ENCODE results near the gene GSTM5.
"Not testable (repeated sequence)": the region's sequence is repeated elsewhere in the genome, so short reads cannot be mapped to it uniquely, and the experiment has no call there.

The GSTM5 gene

GRCh38 chr1:109711593-109712320, at the start of gene GSTM5:
TSS of gene GSTM5 (plus strand) at chr1:109712251. CDS start at chr1:109712313, 62 bp downstream.
- DNase-seq, result not testable (repeated sequence)

- no peak for DNase-seq
Measured at GRCh38 chr1:109664671-109665070, 47.4 kb upstream of the GSTM5 start.

- peak; percentile 18 to 60 (median 39) for DNase-seq
Measured at GRCh38 chr1:109667452-109668122, 44.5 kb upstream of the GSTM5 start, which contains the start of gene GSTM2. TSS of gene GSTM2 (plus strand) at chr1:109668057. CDS start at chr1:109668116, 59 bp downstream.

GRCh38 chr1:109668123-109668775, 43.8 kb upstream of the GSTM5 start:
- no peak for DNase-seq

GRCh38 chr1:109669246-109669948, 42.7 kb upstream of the GSTM5 start:
- no peak for DNase-seq

- DNase-seq, result not testable (repeated sequence)
Measured at GRCh38 chr1:109669949-109670302, 42.1 kb upstream of the GSTM5 start.

DNA sequence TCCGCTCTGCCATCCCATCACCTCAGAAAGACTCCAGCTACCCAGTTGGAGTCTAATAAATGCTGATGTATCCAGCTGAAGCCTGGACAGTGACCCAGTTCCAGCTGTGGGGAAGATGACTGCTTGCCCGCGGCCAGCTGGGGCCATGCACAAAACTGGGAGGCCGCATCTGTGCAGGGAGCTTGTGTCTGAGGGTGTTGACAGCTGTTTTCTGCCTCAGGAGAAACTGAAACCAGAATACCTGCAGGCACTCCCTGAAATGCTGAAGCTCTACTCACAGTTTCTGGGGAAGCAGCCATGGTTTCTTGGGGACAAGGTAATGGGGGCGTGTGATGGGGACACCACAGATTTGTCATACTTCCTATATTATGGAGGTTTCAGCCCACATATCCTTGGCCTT, 41.0 kb upstream of the GSTM5 start:
- no peak for DNase-seq

- not testable (repeated sequence) for DNase-seq
Measured at GRCh38 chr1:109673861-109674260, 38.2 kb upstream of the GSTM5 start.

GRCh38 chr1:109676683-109677381, 35.2 kb upstream of the GSTM5 start:
- not testable (repeated sequence) for DNase-seq

DNA sequence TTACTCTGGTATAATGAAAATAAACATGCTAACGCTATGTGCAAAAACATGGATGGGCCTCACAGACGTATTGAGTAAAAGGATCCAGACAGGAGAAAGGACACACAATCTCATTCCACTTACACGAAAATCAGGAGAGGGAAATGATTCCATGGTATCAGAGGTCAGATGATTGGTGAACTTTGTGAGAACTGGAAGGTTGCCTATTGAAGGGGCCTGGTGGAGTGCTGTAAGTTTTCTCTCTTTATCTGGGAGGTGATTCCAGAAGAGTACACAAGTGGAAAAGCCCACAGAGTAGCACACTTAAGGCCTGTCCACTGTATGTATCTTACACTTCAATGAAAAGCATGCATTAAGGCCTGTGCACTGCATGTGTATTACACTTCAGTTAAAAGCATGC, 34.6 kb upstream of the GSTM5 start:
- DNase-seq, result no peak

DNA sequence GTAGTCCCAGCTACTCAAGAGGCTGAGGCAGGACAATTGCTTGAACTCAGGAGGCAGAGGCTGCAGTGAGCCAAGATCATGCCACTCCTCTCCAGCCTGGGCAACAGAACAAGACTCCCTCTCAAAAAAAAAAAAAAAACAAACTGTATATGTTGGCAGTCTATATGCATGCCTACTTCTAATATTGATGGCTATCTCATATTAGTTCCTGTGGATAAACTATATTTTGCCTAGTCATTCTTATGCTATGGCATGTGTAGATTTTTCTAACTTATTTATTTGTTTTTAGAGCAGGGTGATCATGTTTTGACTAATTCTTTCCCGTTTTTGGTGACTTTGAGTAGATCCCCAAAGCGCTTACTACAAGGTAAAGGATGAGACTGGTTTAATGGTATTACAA, 33.4 kb upstream of the GSTM5 start:
- not testable (repeated sequence) for DNase-seq

DNA sequence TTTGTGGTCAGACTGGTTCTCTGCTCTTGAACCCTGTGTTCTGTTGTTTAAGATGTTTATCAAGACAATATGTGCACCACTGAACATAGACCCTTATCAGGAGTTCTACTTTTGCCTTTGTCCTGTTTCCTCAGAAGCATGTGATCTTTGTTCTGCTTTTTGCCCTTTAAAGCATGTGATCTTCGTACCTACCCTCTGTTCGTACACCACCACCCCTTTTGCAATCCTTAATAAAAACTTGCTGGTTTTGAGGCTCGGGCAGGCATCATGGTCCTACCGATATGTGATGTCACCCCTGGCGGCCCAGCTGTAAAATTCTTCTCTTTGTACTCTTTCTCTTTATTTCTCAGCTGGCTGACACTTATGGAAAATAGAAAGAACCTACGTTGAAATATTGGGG, 27.3 kb upstream of the GSTM5 start:
- DNase-seq, result not testable (repeated sequence)

- not testable (repeated sequence) for DNase-seq
Measured at GRCh38 chr1:109685399-109685798, 26.7 kb upstream of the GSTM5 start.

GRCh38 chr1:109685890-109686289, 26.2 kb upstream of the GSTM5 start:
- not testable (repeated sequence) for DNase-seq

GRCh38 chr1:109687109-109687508, 24.9 kb upstream of the GSTM5 start:
- DNase-seq, result not testable (repeated sequence)

DNA sequence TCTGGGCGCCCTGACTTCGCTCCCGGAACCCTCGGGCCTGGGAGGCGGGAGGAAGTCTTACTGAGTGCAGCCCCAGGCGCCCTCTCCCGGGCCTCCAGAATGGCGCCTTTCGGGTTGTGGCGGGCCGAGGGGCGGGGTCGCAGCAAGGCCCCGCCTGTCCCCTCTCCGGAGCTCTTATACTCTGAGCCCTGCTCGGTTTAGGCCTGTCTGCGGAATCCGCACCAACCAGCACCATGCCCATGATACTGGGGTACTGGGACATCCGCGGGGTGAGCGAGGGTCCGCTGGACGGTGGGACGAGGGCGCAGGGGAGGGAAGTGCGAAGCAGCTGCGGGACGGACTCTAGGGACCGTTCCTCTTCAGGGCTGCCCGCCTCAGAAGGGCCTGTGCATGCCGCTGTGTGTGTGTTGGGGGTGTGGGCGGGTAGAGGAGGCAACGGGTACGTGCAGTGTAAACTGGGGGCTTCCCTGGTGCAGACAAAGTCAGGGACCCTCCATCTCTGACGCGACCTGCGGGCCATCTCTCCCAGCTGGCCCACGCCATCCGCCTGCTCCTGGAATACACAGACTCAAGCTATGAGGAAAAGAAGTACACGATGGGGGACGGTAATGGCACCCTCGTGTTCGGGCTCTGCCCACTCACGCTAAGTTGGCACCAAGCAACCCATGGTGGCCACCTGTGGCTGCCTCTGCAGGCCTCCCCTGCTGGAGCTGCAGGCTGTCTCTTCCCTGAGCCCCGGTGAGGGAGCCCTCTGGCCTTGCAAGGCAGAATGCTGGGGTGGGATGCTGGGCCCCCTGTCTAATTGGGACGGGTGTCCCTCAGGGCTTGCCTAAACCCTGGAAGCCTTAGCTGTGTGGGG, 24.2 kb upstream of the GSTM5 start, which contains the start of gene GSTM1:
GSTM1 (plus strand) TSS at position 177 of the 859 bp plus-strand sequence; CDS start at position 234, 57 bp downstream.
- peak in 2 of 4 experiments; percentile 30 to 54 for DNase-seq

- no peak for DNase-seq
Measured at GRCh38 chr1:109689844-109690405, 22.1 kb upstream of the GSTM5 start.

DNA sequence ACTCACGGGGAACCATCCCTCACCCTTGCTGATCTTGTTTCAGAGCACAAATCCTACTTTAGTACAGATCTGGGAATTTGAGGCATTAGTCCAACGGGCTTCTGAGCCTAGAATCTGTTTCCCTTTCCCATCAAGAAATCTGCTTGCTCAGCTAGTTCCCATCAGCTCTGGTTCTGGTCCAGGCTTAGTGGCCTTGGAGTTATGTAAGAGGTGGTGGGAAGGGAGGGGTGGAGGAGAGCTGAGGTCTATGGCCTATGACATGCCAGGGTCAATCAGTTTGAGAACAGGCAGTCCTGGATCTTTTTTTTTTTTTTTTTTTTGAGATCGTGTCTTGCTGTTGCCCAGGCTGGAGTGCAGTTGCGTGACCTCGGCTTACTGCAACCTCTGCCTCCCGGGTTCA, 20.3 kb upstream of the GSTM5 start:
- DNase-seq, result no peak

GRCh38 chr1:109694400-109694799, 17.7 kb upstream of the GSTM5 start:
- not testable (repeated sequence) for DNase-seq

GRCh38 chr1:109695138-109695537, 16.9 kb upstream of the GSTM5 start:
- DNase-seq, result not testable (repeated sequence)

DNA sequence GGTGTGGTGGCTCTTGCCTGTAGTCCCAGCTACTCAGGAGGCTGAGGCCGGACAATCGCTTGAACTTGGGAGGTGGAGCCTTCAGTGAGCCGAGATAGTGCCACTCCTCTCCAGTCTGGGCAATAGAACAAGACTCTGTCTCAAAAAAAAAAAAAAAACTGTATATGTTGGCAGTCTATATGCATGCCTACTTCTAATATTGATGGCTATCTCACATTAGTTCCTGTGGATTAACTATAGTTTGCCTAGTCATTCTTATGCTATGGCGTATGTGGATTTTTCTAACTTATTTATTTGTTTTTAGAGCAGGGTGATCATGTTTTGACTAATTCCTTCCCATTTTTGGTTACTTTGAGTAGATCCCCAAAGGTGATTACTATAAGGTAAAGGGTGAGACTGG, 15.0 kb upstream of the GSTM5 start:
- DNase-seq, result no peak
